ENCODE data around the gene KLRC3. TPM values are rescaled to one million over a fixed set of nuclear protein-coding genes. Genes with fewer than 3 reads are reported as not detected.

KLRC3 gene
- total and polyA plus RNA-seq, 10 of the 15 experiments (the other 5 are each of a cell fraction or from before 2014, with no cell fraction given): 0.09 to 0.22 (median 0.09) TPM; not detected in 7

GRCh38 chr12:10369557-10370415 is 50.6 kb downstream of the KLRC3 start:
- ChIA-PET SMC1A (ENCODE audit: uncharacterized antibody, unreplicated experiment) (interaction anchor here (1.0 kb wide), 1 partner anchor 23 kb away, joined by 4 read pairs; no protein-coding TSS in a partner anchor), RAD21 (ENCODE audit: unreplicated experiment) (no interaction called here), POLR2A (interaction anchor here (0.7 kb wide), 1 partner anchor 632 kb away, joined by 3 read pairs; no protein-coding TSS in a partner anchor), CTCF (interaction anchor here (1.1 kb wide), 2 partner anchors 21 to 41 kb away, joined by 3 read pairs; no protein-coding TSS in a partner anchor)
- Histone ChIP-seq H3K4me2 (ENCODE audit: control insufficient read depth, insufficient read depth) (no peak overlapping the region), H2AFZ (ENCODE audit: control insufficient read depth, low read depth, low read length) (no peak overlapping the region), H3K79me2 (ENCODE audit: control insufficient read depth, insufficient read depth, low read length) (no peaks in the 10 kb centered on the region), H3K4me3 (no peak overlapping the region), H4K20me1 (ENCODE audit: control insufficient read depth, insufficient read depth) (no peaks in the 10 kb centered on the region), H3K36me3 (ENCODE audit: control insufficient read depth in 2 of 2, insufficient read depth in 2 of 2, low read length in 1 of 2) (no peaks in the 10 kb centered on the region; a peak in 1 of 4 replicates), H3K9me3 (replicated peaks; ENCODE audit: control insufficient read depth, insufficient read depth, low read length) (peaks cover 6% of the 10 kb centered on the region; the same call in 2 of the 3 replicates), H3K4me1 (ENCODE audit: control insufficient read depth, insufficient read depth, low read length) (peaks cover 3% of the 10 kb centered on the region; the same call in 1 of the 2 replicates), H3K9ac (ENCODE audit: control insufficient read depth, insufficient read depth, low read length) (no peak overlapping the region), H3K27me3 (replicated peaks in 1 of 2; ENCODE audit: control insufficient read depth in 2 of 2, insufficient read depth in 2 of 2, low read length in 1 of 2) (no peaks in the 10 kb centered on the region), H3K27ac (ENCODE audit: control insufficient read depth, insufficient read depth) (no peak overlapping the region)
- FAIRE-seq: no peak
- in situ Hi-C loops (cut with MboI): no loop called here
- intact Hi-C loops (cut with micrococcal nuclease; ENCODE audit: unreplicated experiment): no loop called here
- ATAC-seq: no peak
- no peak for TF ChIP-seq TBL1XR1 (IDR thresholded peaks at IDR 0.05; ENCODE audit: low read depth, low read length)
- TF ChIP-seq, protein P1, sequence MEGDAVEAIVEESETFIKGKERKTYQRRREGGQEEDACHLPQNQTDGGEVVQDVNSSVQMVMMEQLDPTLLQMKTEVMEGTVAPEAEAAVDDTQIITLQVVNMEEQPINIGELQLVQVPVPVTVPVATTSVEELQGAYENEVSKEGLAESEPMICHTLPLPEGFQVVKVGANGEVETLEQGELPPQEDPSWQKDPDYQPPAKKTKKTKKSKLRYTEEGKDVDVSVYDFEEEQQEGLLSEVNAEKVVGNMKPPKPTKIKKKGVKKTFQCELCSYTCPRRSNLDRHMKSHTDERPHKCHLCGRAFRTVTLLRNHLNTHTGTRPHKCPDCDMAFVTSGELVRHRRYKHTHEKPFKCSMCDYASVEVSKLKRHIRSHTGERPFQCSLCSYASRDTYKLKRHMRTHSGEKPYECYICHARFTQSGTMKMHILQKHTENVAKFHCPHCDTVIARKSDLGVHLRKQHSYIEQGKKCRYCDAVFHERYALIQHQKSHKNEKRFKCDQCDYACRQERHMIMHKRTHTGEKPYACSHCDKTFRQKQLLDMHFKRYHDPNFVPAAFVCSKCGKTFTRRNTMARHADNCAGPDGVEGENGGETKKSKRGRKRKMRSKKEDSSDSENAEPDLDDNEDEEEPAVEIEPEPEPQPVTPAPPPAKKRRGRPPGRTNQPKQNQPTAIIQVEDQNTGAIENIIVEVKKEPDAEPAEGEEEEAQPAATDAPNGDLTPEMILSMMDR (IDR thresholded peaks at IDR 0.05 in 2 of 3, conservative IDR thresholded peaks at IDR 0.05 in 1 of 3; ENCODE audit: control insufficient read depth in 2 of 3, extremely low read depth in 1 of 3, insufficient read depth in 1 of 3, low read depth in 3 of 3, low read length in 3 of 3): no peak
- TF ChIP-seq, protein P2, sequence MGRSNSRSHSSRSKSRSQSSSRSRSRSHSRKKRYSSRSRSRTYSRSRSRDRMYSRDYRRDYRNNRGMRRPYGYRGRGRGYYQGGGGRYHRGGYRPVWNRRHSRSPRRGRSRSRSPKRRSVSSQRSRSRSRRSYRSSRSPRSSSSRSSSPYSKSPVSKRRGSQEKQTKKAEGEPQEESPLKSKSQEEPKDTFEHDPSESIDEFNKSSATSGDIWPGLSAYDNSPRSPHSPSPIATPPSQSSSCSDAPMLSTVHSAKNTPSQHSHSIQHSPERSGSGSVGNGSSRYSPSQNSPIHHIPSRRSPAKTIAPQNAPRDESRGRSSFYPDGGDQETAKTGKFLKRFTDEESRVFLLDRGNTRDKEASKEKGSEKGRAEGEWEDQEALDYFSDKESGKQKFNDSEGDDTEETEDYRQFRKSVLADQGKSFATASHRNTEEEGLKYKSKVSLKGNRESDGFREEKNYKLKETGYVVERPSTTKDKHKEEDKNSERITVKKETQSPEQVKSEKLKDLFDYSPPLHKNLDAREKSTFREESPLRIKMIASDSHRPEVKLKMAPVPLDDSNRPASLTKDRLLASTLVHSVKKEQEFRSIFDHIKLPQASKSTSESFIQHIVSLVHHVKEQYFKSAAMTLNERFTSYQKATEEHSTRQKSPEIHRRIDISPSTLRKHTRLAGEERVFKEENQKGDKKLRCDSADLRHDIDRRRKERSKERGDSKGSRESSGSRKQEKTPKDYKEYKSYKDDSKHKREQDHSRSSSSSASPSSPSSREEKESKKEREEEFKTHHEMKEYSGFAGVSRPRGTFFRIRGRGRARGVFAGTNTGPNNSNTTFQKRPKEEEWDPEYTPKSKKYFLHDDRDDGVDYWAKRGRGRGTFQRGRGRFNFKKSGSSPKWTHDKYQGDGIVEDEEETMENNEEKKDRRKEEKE (IDR thresholded peaks at IDR 0.05): no peak
- 81% methylated on average over 8 of the region's 8 CpGs for WGBS (ENCODE audit: insufficient coverage, insufficient replicate concordance, low lambda C conversion rate, missing lambda C conversion rate)
- BruUV-seq (replicated peaks): no TSS peak
- no peak for DNase-seq (ENCODE audit: low read depth, low spot score)
